Lung (tissue), 12 donors: ENCODE results near the gene CLEC12A. TPM values are rescaled to one million over a fixed set of nuclear protein-coding genes. Genes with fewer than 3 reads are reported as not detected.

Experiments
- ATAC-seq: fragments of 200-7000 bp; cut with Tn5 transposase; one replicate; pipeline ENCODE4 v1.9.1; 2020; ENCODE audit warnings: moderate number of reproducible peaks; ENCODE audit not compliant: insufficient read depth, low FRiP score
- DNase-seq, 3 donors: peaks; one replicate each; pipeline ENCODE4 v3.0.0-alpha.2; 2013 to 2017
- H3K27ac ChIP-seq, 2 donors: one replicate each; pipeline ENCODE4 v1.5.1; 2013; ENCODE audit warnings: mild to moderate bottlenecking in 2 of 2, moderate library complexity in 2 of 2, control low read depth in 1 of 2, inconsistent platforms in 1 of 2, low read depth in 1 of 2, low read length in 1 of 2
- H3K27me3 ChIP-seq, 3 donors: one replicate each; pipeline ENCODE4 v1.5.1; 2013; ENCODE audit warnings: low read length in 2 of 3; ENCODE audit not compliant: control insufficient read depth in 3 of 3, insufficient read depth in 3 of 3
- H3K36me3 ChIP-seq, 4 donors: one replicate each; pipeline ENCODE4 v1.5.1; 2013; ENCODE audit warnings: low read length in 4 of 4, mild to moderate bottlenecking in 1 of 4, moderate library complexity in 1 of 4; ENCODE audit not compliant: control insufficient read depth in 4 of 4, insufficient read depth in 4 of 4
- H3K4me1 ChIP-seq, 5 donors: one replicate each; pipeline ENCODE4 v1.5.1; 2013; ENCODE audit warnings: low read length in 5 of 5, mild to moderate bottlenecking in 2 of 5, moderate library complexity in 1 of 5; ENCODE audit not compliant: control insufficient read depth in 5 of 5, insufficient read depth in 5 of 5
- H3K4me3 ChIP-seq: one replicate; pipeline ENCODE4 v1.5.1; 2013; ENCODE audit warnings: mild to moderate bottlenecking, control low read depth, moderate library complexity
- H3K9ac ChIP-seq, 2 donors: one replicate each; pipeline ENCODE4 v1.5.1; 2013; ENCODE audit warnings: low read length in 2 of 2, control low read depth in 1 of 2; ENCODE audit not compliant: insufficient read depth in 1 of 2
- H3K9me3 ChIP-seq, 4 donors: one replicate each; pipeline ENCODE4 v1.5.1; 2013; ENCODE audit warnings: low read length in 3 of 4, mild to moderate bottlenecking in 1 of 4, moderate library complexity in 1 of 4; ENCODE audit not compliant: control insufficient read depth in 4 of 4, insufficient read depth in 3 of 4
- CTCF ChIP-seq: IDR thresholded peaks from 2 replicates; pipeline ENCODE4 v1.5.1; 2012; ENCODE audit warnings: mild to moderate bottlenecking; ENCODE audit errors: control extremely low read depth, extremely low read depth
- WGBS, 2 donors: extraction: QIAGEN DNeasy Blood & Tissue Kit; methylation state at CpG; one replicate each; pipeline ENCODE4 v1.1.7; 2013; 5-methylcytosine and 5-hydroxymethylcytosine counted together
- polyA plus RNA-seq, 2 donors: library from polyadenylated mRNA; stranded (reverse); fragments of 200-250 nt; gene quantifications; one replicate each; pipeline ENCODE4 v1.2.1, GENCODE V29; 2013
- total RNA-seq, 2 donors: library from RNA; depleted of rRNA in 1 of 2; stranded (reverse); fragments of >200 nt in 1 of 2; gene quantifications; one replicate each; pipeline ENCODE4 v1.2.1, GENCODE V29; 2014 to 2021
- donor health status: control.
- donor health status: control.
- donor health status: Bipolar disorder and iron deficiency.
- donor health status: healthy.
- donor health status: DM: yes; HTN: yes; CAD: no.

The CLEC12A gene
- total and polyA plus RNA-seq, 4 donors, result 13.8 to 21.9 (median 17.1) TPM

GRCh38 chr12:9960590-9960989 lies 10.6 kb upstream of the CLEC12A start:
- no peak overlapping the region for H3K4me3 ChIP-seq
- no peaks in the 10 kb centered on the region for H3K9me3 ChIP-seq
- H3K27me3 ChIP-seq, result no peaks in the 10 kb centered on the region
- no peak for DNase-seq
- H3K9ac ChIP-seq, result no peak overlapping the region
- no peak overlapping the region for H3K27ac ChIP-seq
- 67% methylated on average over 5 of the region's 5 CpGs for WGBS, 2 donors
- TF ChIP-seq CTCF, result no peak
- H3K36me3 ChIP-seq, result no peaks in the 10 kb centered on the region
- no peaks in the 10 kb centered on the region for H3K4me1 ChIP-seq
- ATAC-seq, result no peak

GRCh38 chr12:9961106-9961505 lies 10.1 kb upstream of the CLEC12A start:
- 86 to 93% methylated on average over 3 of the region's 3 CpGs for WGBS, 2 donors
- TF ChIP-seq CTCF, result no peak
- no peak for ATAC-seq

GRCh38 chr12:9961901-9962300 lies 9.3 kb upstream of the CLEC12A start:
- ATAC-seq, result no peak
- no peaks in the 10 kb centered on the region for H3K4me1 ChIP-seq
- no peak overlapping the region for H3K4me3 ChIP-seq
- H3K9me3 ChIP-seq, result no peaks in the 10 kb centered on the region
- H3K9ac ChIP-seq, result no peak overlapping the region
- no peaks in the 10 kb centered on the region for H3K36me3 ChIP-seq
- TF ChIP-seq CTCF, result no peak
- H3K27me3 ChIP-seq, result no peaks in the 10 kb centered on the region
- WGBS, 2 donors, result 77 to 87% methylated on average over 3 of the region's 3 CpGs
- no peak overlapping the region for H3K27ac ChIP-seq
- no peak for DNase-seq

More at GRCh38 chr12:9961106-9961505, 10.1 kb upstream of the CLEC12A start:
- no peaks in the 10 kb centered on the region for H3K27me3 ChIP-seq
- no peaks in the 10 kb centered on the region for H3K36me3 ChIP-seq
- H3K9ac ChIP-seq, result no peak overlapping the region
- no peak overlapping the region for H3K4me3 ChIP-seq
- H3K4me1 ChIP-seq, result no peaks in the 10 kb centered on the region
- no peak for DNase-seq
- no peaks in the 10 kb centered on the region for H3K9me3 ChIP-seq
- H3K27ac ChIP-seq, result no peak overlapping the region

GRCh38 chr12:9969673-9970072 lies 1.5 kb upstream of the CLEC12A start:
- Histone ChIP-seq H3K9ac (no peak overlapping the region), H3K27me3 (no peaks in the 10 kb centered on the region), H3K9me3 (no peaks in the 10 kb centered on the region), H3K4me3 (no peak overlapping the region), H3K36me3 (no peaks in the 10 kb centered on the region), H3K4me1 (no peaks in the 10 kb centered on the region), H3K27ac (no peak overlapping the region)
- no peak for TF ChIP-seq CTCF
- DNase-seq, result no peak
- WGBS, 2 donors, result 69 to 86% methylated on average over 2 of the region's 2 CpGs
- ATAC-seq, result no peak
